ENCODE measurements around the gene RHBDD3. TPM values are rescaled to one million over a fixed set of nuclear protein-coding genes. Genes with fewer than 3 reads are reported as not detected.
"Not testable (repeated sequence)": the region's sequence is repeated elsewhere in the genome, so short reads cannot be mapped to it uniquely, and the experiment has no call there.

RHBDD3 gene
- total and polyA plus RNA-seq, 2 experiments from 2014 or later: 55.0 to 115 TPM

DNA sequence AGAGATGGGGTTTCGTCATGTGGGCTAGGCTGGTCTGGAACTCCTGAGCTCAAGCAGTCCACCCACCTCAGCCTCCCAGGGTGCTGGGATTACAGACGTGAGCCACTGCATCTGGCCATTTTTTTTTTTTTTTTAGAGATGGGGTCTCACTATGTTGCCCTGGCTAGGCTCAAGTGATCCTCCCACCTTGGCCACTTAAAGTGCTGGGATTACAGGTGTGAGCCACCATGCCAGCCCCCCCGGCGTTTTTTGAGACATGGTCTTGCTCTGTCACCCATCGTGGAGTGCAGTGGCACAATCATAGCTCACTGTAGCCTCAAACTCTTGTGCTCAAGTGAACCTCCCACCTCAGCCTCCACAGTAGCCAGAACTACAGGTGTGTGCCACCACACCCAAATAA, 16.5 kb downstream of the RHBDD3 start:
- H3K4me1 ChIP-seq (ENCODE audit: insufficient read depth): no peaks in the 10 kb centered on the region; the same call in 1 of the 2 replicates

DNA sequence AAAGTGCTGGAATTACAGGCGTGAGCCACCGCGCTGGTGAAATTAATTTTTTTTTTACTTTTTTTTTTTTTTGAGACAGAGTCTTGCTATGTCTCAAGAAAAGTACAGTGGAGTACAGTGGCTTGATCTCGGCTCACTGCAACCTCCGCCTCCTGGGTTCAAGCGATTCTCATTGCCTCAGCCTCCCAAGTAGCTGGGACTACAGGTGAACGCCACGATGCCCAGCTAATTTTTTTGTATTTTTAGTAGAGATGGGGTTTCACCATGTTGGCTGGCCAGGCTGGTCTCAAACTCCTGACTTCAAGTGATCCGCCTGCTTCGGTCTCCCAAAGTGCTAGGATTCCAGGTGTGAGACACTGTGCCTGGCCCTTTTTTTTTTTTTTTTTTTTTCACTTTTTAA, 19.9 kb downstream of the RHBDD3 start:
- not testable (repeated sequence) for H3K4me1 ChIP-seq (ENCODE audit: insufficient read depth); H3F3A ChIP-seq (replicated peaks; ENCODE audit: low read depth); H3K79me2 ChIP-seq (replicated peaks; ENCODE audit: insufficient read depth); H2AFZ ChIP-seq; H3K27me3 Mint-ChIP-seq (ENCODE audit: insufficient read depth, low read depth, poor library complexity); H3K27me3 ChIP-seq (ENCODE audit: insufficient read depth); H3K4me3 Mint-ChIP-seq; H3K4me3 ChIP-seq; H3K27ac Mint-ChIP-seq; H3K9me3 Mint-ChIP-seq; H3K36me3 Mint-ChIP-seq (ENCODE audit: low read depth); H3K4me2 ChIP-seq; H3K4me1 Mint-ChIP-seq; ATAC-seq; DNase-seq (ENCODE audit: low spot score); H3K36me3 ChIP-seq (ENCODE audit: insufficient read depth); H4K20me1 ChIP-seq (replicated peaks; ENCODE audit: insufficient read depth); H3K9me2 ChIP-seq (ENCODE audit: insufficient read depth); H3K27ac ChIP-seq (ENCODE audit: low read depth)

More for the DNA sequence above, 16.5 kb downstream of the RHBDD3 start:
- ATAC-seq (no peak), DNase-seq (ENCODE audit: low spot score) (no peak)
- Histone ChIP-seq H3K9me2 (ENCODE audit: insufficient read depth) (no peaks in the 10 kb centered on the region), H3K36me3 (ENCODE audit: insufficient read depth) (no peaks in the 10 kb centered on the region), H3K27ac (ENCODE audit: low read depth) (no peak overlapping the region), H3F3A (replicated peaks; ENCODE audit: low read depth) (no peaks in the 10 kb centered on the region), H3K79me2 (replicated peaks; ENCODE audit: insufficient read depth) (no peaks in the 10 kb centered on the region), H2AFZ (no peak overlapping the region), H3K4me2 (no peak overlapping the region), H3K4me3 (no peak overlapping the region), H3K27me3 (ENCODE audit: insufficient read depth) (no peaks in the 10 kb centered on the region), H4K20me1 (replicated peaks; ENCODE audit: insufficient read depth) (no peaks in the 10 kb centered on the region)
- Mint-ChIP-seq H3K36me3 (ENCODE audit: low read depth) (no peaks in the 10 kb centered on the region; the same call in 2 of the 3 replicates), H3K9me3 (no peaks in the 10 kb centered on the region; the same call in 2 of the 3 replicates), H3K27me3 (ENCODE audit: insufficient read depth, low read depth, poor library complexity) (peaks cover 8% of the 10 kb centered on the region), H3K4me3 (no peak overlapping the region), H3K27ac (no peak overlapping the region), H3K4me1 (no peaks in the 10 kb centered on the region; the same call in 2 of the 3 replicates)
- TF ChIP-seq ZNF114 (CRISPR knock-in tag; IDR thresholded peaks at IDR 0.05): no peak
- no peak for TF ChIP-seq STAT1 (IDR thresholded peaks at IDR 0.05; ENCODE audit: unreplicated experiment)
- TF ChIP-seq, protein P1, sequence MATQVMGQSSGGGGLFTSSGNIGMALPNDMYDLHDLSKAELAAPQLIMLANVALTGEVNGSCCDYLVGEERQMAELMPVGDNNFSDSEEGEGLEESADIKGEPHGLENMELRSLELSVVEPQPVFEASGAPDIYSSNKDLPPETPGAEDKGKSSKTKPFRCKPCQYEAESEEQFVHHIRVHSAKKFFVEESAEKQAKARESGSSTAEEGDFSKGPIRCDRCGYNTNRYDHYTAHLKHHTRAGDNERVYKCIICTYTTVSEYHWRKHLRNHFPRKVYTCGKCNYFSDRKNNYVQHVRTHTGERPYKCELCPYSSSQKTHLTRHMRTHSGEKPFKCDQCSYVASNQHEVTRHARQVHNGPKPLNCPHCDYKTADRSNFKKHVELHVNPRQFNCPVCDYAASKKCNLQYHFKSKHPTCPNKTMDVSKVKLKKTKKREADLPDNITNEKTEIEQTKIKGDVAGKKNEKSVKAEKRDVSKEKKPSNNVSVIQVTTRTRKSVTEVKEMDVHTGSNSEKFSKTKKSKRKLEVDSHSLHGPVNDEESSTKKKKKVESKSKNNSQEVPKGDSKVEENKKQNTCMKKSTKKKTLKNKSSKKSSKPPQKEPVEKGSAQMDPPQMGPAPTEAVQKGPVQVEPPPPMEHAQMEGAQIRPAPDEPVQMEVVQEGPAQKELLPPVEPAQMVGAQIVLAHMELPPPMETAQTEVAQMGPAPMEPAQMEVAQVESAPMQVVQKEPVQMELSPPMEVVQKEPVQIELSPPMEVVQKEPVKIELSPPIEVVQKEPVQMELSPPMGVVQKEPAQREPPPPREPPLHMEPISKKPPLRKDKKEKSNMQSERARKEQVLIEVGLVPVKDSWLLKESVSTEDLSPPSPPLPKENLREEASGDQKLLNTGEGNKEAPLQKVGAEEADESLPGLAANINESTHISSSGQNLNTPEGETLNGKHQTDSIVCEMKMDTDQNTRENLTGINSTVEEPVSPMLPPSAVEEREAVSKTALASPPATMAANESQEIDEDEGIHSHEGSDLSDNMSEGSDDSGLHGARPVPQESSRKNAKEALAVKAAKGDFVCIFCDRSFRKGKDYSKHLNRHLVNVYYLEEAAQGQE (IDR thresholded peaks at IDR 0.05; ENCODE audit: unreplicated experiment): no peak
- TF ChIP-seq EZH2phosphoT487 (IDR thresholded peaks at IDR 0.05; ENCODE audit: unreplicated experiment): no peak

- Histone ChIP-seq H4K20me1 (replicated peaks; ENCODE audit: insufficient read depth) (no peaks in the 10 kb centered on the region), H3K9me2 (ENCODE audit: insufficient read depth) (no peaks in the 10 kb centered on the region), H3K79me2 (replicated peaks; ENCODE audit: insufficient read depth) (no peaks in the 10 kb centered on the region), H3K4me3 (no peak overlapping the region), H3K27me3 (ENCODE audit: insufficient read depth) (no peaks in the 10 kb centered on the region), H3K27ac (ENCODE audit: low read depth) (no peak overlapping the region), H3K4me1 (ENCODE audit: insufficient read depth) (no peaks in the 10 kb centered on the region), H3K4me2 (no peak overlapping the region), H2AFZ (no peak overlapping the region), H3F3A (replicated peaks; ENCODE audit: low read depth) (no peaks in the 10 kb centered on the region), H3K36me3 (ENCODE audit: insufficient read depth) (no peaks in the 10 kb centered on the region)
- Mint-ChIP-seq H3K9me3 (peaks cover 25% of the 10 kb centered on the region), H3K36me3 (ENCODE audit: low read depth) (peaks cover 18% of the 10 kb centered on the region; the same call in 2 of the 3 replicates), H3K27ac (no peak overlapping the region), H3K4me1 (no peaks in the 10 kb centered on the region), H3K4me3 (no peak overlapping the region), H3K27me3 (ENCODE audit: insufficient read depth, low read depth, poor library complexity) (peaks cover 8% of the 10 kb centered on the region)
- peak; percentile 73 for DNase-seq (ENCODE audit: low spot score)
- peak; percentile 97 for ATAC-seq
- peak; percentile 90 to 99 for TF ChIP-seq CTCF (conservative IDR thresholded peaks at IDR 0.05; ENCODE audit: low read depth in 2 of 2)
These were observed 22.0 kb downstream of the RHBDD3 start for GRCh38 chr22:29245626-29246385.
